T-helper 9 cell (primary cell): ENCODE data around the gene KDM5C.
"Not testable (repeated sequence)": the region's sequence is repeated elsewhere in the genome, so short reads cannot be mapped to it uniquely, and the experiment has no call there.

Experiments
- DNase-seq: peaks from one replicate; pipeline ENCODE4 v3.0.0-alpha.2; 2020

KDM5C gene

GRCh38 chrX:53190363-53190960, 34.5 kb downstream of the KDM5C start:
- DNase-seq: no peak

GRCh38 chrX:53188763-53189162, 36.2 kb downstream of the KDM5C start:
- no peak for DNase-seq

- DNase-seq: no peak
Observed at GRCh38 chrX:53186351-53186750, 38.7 kb downstream of the KDM5C start.

- no peak for DNase-seq
Observed at GRCh38 chrX:53184836-53185235, 40.2 kb downstream of the KDM5C start.

GRCh38 chrX:53171356-53171755, 53.7 kb downstream of the KDM5C start:
- no peak for DNase-seq

- no peak for DNase-seq
Observed at GRCh38 chrX:53166103-53166502, 58.9 kb downstream of the KDM5C start.

- DNase-seq: not testable (repeated sequence)
Observed at GRCh38 chrX:53164566-53164965, 60.4 kb downstream of the KDM5C start.

- no peak for DNase-seq
Observed at GRCh38 chrX:53163436-53163835, 61.6 kb downstream of the KDM5C start.

- DNase-seq: no peak
Observed at GRCh38 chrX:53160297-53160983, 64.6 kb downstream of the KDM5C start.

GRCh38 chrX:53159184-53159583, 65.8 kb downstream of the KDM5C start:
- DNase-seq: no peak

- no peak for DNase-seq
Observed at GRCh38 chrX:53156207-53156596, 68.8 kb downstream of the KDM5C start.

GRCh38 chrX:53155512-53156206, 69.3 kb downstream of the KDM5C start:
- no peak for DNase-seq

- no peak for DNase-seq
Observed at GRCh38 chrX:53153581-53153980, 71.4 kb downstream of the KDM5C start.
